Cardiac muscle cell (in vitro differentiated cells and primary cell): ENCODE measurements around the gene DDI2. TPM values are rescaled to one million over a fixed set of nuclear protein-coding genes. Genes with fewer than 3 reads are reported as not detected.
"Not testable (repeated sequence)": the region's sequence is repeated elsewhere in the genome, so short reads cannot be mapped to it uniquely, and the experiment has no call there.

Experiments used
- DNase-seq, 2 donors: peaks; one replicate each; pipeline versions ENCODE4 v3.0.0 to v3.0.0-alpha.2; 2010 to 2017; ENCODE audit warnings: low read depth in 1 of 2, low spot score in 1 of 2
- H3K27ac ChIP-seq: fragments of 200-600 bp; sonication (generic); 2 replicates; pipeline ENCODE4 v1.5.1; 2016
- H3K27me3 ChIP-seq: fragments of 200-600 bp; sonication (generic); 2 replicates; pipeline ENCODE4 v1.6.0; 2016; ENCODE audit warnings: control low read depth
- H3K36me3 ChIP-seq: fragments of 200-600 bp; sonication (generic); 2 replicates; pipeline ENCODE4 v1.5.1; 2016; ENCODE audit warnings: control low read depth
- H3K4me1 ChIP-seq: fragments of 200-600 bp; sonication (generic); 2 replicates; pipeline ENCODE4 v1.8.1; 2017; ENCODE audit warnings: low read depth, mild to moderate bottlenecking, mixed run types
- H3K4me3 ChIP-seq: fragments of 200-600 bp; sonication (generic); 2 replicates; pipeline ENCODE4 v1.5.1; 2016; ENCODE audit warnings: mild to moderate bottlenecking
- H3K9me3 ChIP-seq: fragments of 200-600 bp; sonication (generic); 2 replicates; pipeline ENCODE4 v1.5.1; 2017; ENCODE audit warnings: low read depth, mild to moderate bottlenecking, control low read depth
- polyA plus RNA-seq: library from polyadenylated mRNA; unstranded; fragments of >200 nt; fragmentation: Nextera tagmentation; extraction: Ambion mirVana; gene quantifications from 2 replicates; pipeline ENCODE4 v1.2.1, GENCODE V29; 2016
- total RNA-seq: library from RNA; depleted of rRNA; stranded (reverse); fragments of >200 nt; gene quantifications from 2 replicates; pipeline ENCODE4 v1.2.3, GENCODE V29; 2016
- TF ChIP-seq, protein P1 (sequence below): IDR thresholded peaks from 2 replicates; pipeline ENCODE4 v1.5.1; 2012; ENCODE audit warnings: low read depth, mild to moderate bottlenecking, low read length

The DDI2 gene
- total and polyA plus RNA-seq, 2 experiments from 2014 or later: 7.4 to 26.8 TPM

- DNase-seq: peak; percentile 94 to 98
- no peaks in the 10 kb centered on the region for H3K9me3 ChIP-seq
- TF ChIP-seq, protein P1, sequence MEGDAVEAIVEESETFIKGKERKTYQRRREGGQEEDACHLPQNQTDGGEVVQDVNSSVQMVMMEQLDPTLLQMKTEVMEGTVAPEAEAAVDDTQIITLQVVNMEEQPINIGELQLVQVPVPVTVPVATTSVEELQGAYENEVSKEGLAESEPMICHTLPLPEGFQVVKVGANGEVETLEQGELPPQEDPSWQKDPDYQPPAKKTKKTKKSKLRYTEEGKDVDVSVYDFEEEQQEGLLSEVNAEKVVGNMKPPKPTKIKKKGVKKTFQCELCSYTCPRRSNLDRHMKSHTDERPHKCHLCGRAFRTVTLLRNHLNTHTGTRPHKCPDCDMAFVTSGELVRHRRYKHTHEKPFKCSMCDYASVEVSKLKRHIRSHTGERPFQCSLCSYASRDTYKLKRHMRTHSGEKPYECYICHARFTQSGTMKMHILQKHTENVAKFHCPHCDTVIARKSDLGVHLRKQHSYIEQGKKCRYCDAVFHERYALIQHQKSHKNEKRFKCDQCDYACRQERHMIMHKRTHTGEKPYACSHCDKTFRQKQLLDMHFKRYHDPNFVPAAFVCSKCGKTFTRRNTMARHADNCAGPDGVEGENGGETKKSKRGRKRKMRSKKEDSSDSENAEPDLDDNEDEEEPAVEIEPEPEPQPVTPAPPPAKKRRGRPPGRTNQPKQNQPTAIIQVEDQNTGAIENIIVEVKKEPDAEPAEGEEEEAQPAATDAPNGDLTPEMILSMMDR: no peak
- peak overlapping the region; percentile 66 for H3K4me3 ChIP-seq
- H3K36me3 ChIP-seq: no peaks in the 10 kb centered on the region
- no peaks in the 10 kb centered on the region for H3K27me3 ChIP-seq
- peak overlapping the region; percentile 88 for H3K27ac ChIP-seq
- H3K4me1 ChIP-seq: peaks cover 2% of the 10 kb centered on the region
Observed at GRCh38 chr1:15603050-15603965, 13.9 kb upstream of the DDI2 start.

- not testable (repeated sequence) for H3K36me3 ChIP-seq, DNase-seq, H3K9me3 ChIP-seq, H3K4me1 ChIP-seq, H3K27me3 ChIP-seq
- H3K27ac ChIP-seq: peak overlapping the region; percentile 88
- H3K4me3 ChIP-seq: peak overlapping the region; percentile 66
Observed at GRCh38 chr1:15603966-15604282, 13.3 kb upstream of the DDI2 start.

GRCh38 chr1:15604400-15604799 lies 12.9 kb upstream of the DDI2 start:
- not testable (repeated sequence) for H3K27ac ChIP-seq, H3K4me1 ChIP-seq, DNase-seq, H3K4me3 ChIP-seq, H3K9me3 ChIP-seq, H3K27me3 ChIP-seq, H3K36me3 ChIP-seq

DNA sequence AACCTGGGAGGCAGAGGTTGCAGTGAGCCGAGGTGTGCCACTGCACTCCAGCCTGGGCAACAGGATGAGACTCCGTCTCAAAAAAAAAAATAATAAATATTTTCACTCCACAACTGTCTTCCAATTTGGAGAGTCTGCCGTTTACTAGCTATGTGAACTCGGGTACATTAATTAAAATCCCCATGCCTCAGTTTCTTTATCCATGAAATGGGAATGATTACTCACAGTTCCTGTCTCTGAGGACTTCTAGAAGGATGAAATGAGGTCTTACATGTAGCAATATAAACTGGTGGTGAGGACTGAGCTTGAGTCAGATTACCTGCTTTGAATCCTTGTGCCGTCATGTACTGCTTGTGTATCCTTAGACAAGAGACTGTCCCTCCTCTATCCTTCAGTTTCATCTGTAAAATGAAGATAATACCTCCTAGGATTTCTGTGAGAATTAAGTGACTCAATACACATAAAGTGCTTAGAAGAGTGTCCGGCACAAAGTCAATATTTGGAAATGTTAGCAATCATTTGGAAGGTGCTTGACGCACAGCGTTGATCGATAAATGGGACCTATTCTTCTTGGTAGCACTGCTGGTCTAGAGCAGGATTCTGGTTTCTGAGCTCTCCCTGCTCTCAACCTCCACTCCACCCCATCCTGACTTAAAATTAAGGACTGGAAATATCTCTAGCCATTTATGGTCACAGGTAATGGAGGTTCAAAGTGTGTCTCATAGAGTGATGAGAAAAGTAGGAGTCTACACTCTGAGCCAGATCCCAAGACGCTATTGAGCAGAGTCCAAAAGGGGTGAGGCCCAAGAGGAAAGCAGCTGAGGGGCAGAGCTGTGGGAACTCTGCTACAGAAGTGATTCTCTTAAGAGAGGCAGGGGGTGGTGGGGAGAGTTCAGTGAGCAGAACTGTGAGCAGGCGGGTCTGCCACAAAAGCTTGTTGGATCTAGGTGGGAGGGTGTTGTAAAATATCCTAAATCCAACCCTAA lies 11.6 kb upstream of the DDI2 start:
- H3K4me1 ChIP-seq: no peaks in the 10 kb centered on the region
- H3K9me3 ChIP-seq: no peaks in the 10 kb centered on the region
- H3K27me3 ChIP-seq: no peaks in the 10 kb centered on the region
- no peaks in the 10 kb centered on the region for H3K36me3 ChIP-seq
- no peak for DNase-seq
- H3K4me3 ChIP-seq: no peak overlapping the region
- TF ChIP-seq, protein P1: no peak
- H3K27ac ChIP-seq: no peak overlapping the region

DNA sequence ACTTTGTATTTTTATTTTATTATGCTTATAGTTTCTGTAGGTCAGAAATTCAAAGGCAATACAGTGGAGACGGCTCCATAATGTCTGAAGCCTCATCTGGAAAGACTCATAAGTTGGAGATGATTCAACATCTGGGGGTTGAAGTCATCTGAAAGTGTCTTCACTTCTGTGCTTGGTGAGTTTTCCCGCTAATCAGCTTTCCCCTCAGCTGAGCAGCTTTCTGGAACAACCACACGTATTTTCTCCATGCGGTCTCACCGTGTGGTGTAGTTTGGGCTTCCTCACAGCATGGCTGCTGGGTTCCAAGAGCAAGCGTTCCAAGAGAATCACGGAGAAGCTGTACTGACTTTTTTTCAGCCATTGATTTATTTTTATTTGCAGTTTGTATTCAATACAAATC lies 7.6 kb upstream of the DDI2 start:
- Histone ChIP-seq H3K27ac (no peak overlapping the region), H3K36me3 (no peaks in the 10 kb centered on the region), H3K4me1 (no peaks in the 10 kb centered on the region), H3K27me3 (no peaks in the 10 kb centered on the region), H3K4me3 (no peak overlapping the region), H3K9me3 (no peaks in the 10 kb centered on the region)
- DNase-seq: no peak
- TF ChIP-seq, protein P1: no peak

DNA sequence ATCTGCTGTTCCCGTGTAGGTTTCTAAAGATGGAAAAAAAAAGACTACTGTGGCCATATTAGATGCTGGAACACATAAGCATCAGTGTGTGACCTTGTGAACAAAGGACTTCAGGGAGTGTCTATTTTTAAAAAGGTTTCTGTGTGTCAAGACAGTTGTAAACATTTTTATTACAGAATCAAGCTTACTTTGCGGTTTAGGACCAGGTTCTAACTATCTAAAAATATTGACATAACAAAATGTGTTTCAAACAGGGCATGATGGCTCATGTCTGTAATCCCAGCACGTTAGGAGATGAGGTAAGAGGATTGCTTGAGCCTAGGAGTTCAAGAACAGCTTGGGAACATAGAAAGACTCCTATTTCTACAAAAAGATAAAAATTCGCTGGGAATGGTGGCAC lies 7.1 kb upstream of the DDI2 start:
- Histone ChIP-seq H3K36me3 (no peaks in the 10 kb centered on the region), H3K4me1 (no peaks in the 10 kb centered on the region), H3K9me3 (no peaks in the 10 kb centered on the region), H3K27ac (no peak overlapping the region), H3K27me3 (no peaks in the 10 kb centered on the region), H3K4me3 (no peak overlapping the region)
- no peak for DNase-seq
- TF ChIP-seq, protein P1: no peak
